Urothelium cell line (cell line): ENCODE measurements around the gene TEF.

Source experiments
- DNase-seq: peaks from one replicate; pipeline ENCODE4 v3.0.0; 2011; ENCODE audit warnings: low spot score, mixed read lengths
- FAIRE-seq: peaks from 2 replicates; lab custom pipeline; 2011; peaks lifted over from hg19 to GRCh38; lab: Jason Lieb, UNC

TEF gene

DNA sequence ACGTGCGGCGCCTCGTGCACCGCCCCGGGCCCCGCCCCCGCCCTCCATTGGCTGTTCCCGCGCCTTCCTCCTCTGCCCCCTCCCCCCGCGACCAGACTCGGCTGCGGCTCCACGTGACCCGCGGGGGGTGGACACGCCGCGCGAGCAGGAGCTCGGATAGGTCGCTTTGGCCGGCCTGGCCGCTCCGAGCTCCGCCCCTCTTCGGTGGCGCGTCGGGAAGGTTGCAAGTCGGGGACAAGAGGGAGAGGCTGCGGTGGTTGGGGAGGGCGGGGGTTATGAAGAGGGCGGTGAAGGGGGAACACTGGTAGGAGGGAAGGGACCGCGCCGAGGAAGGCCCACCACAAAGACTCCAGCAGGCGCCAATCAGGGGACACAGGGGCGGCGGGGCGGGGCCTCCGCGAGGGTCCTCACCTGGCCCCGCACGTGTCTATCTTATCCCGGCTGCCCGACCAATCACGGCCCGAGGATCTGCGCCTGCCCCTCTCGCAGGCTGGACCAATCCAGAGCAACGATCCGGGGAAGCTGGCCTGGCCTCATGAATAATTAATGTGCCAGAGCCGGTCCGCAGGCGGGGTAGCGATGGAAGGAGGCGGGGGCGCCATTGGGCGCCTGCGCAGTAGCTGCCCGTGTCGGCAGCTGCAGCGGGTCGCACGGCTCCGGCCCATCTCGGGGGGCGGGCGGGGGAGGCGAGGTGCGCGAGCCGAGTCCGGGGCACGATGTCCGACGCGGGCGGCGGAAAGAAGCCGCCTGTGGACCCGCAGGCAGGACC, at the start of gene TEF:
TEF (plus strand) TSS at position 614 of the 769 bp plus-strand sequence; CDS start at position 717, 103 bp downstream.
- FAIRE-seq (peak; percentile 96), DNase-seq (peak; percentile 100)

DNA sequence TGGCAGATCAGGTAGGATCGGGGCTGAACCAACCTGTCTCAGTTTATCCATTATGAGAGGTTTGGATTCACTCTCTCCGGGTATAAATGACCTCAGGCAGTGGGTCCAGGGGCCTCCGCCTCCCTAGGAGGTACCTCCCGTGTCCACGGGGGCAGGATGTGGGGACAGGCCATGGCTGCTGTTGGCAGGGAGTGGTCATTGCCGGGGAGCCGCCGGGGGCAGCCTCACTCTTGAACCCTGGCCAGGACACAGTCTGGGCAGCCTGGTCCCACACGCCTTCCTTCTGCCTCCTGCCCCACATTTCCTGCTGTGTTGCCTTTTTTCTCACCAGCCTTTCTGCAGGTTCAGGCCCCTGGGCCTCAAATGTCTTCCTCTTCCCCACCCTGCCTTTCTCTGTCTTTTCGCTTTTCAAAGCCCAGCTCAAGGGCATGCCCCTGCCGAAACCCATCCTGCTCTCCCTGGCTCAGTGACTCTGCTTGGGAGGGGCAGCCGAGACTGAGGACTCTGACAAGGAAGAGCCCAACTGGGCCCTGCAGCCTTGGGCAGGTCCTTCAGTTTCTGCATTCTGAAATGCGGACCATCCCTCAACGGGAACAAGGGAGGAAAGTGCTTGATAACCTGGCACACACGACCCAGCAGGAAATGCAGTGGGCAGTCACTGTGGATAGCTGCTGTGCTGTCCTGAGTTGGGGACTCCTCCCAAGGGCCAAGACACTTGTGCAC, 49.4 kb upstream of the TEF start:
- DNase-seq (no peak), FAIRE-seq (peak; percentile 62)

DNA sequence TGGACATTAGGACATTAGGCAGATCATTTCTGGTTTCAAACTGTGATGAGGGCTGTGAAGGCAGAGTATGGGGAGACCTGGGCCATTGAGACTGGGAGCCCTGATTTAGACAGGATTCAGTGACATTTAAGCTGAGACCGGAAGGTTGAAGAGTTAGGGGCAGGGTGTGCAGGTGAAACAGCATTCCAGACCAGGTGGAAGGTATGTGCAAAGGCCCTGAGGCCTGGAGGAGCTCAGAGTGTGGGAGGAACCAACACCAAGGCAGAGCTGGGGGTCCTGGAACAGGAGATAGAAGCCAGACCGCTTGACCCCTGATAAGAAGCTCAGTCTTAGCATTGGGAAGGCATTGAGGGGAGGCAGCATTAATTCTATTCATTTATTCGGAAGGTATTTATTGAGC, 47.9 kb upstream of the TEF start:
- DNase-seq (no peak), FAIRE-seq (no peak)

GRCh38 chr22:41334215-41334614, 47.5 kb upstream of the TEF start:
- DNase-seq (no peak), FAIRE-seq (no peak)

DNA sequence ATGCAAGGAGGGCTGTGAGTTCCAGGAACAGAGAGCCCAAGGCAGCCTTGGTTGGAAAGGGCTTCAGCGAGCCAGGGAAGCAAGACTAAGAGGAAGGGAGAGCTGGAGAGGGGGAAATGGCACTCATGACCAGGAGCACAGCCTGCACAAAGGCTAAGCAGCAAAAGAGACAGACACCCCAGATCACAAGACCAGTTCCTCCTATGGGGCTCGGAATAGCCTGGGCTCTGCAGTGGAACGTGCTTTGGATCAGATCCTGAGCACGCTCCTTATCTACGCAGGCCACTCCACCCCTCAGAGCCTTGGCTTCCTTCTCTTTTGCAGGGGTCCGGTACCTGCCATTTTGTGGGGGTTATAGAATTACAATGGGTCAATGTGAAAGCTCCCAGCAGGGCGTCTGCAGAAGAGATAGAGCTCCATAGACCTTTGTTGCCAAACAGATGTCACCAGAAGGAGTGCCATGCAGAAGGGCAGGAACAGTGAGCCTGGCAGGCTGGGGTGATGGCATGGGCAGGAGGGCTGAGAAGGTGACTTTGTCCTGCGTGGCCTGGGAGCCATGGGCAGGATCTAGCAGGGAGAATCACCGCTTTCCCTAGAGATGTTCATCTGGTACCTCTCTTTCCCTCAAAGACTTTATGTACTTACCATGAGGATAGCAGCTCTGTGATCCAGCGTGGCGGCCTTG, 46.6 kb upstream of the TEF start:
- DNase-seq (no peak), FAIRE-seq (no peak)

DNA sequence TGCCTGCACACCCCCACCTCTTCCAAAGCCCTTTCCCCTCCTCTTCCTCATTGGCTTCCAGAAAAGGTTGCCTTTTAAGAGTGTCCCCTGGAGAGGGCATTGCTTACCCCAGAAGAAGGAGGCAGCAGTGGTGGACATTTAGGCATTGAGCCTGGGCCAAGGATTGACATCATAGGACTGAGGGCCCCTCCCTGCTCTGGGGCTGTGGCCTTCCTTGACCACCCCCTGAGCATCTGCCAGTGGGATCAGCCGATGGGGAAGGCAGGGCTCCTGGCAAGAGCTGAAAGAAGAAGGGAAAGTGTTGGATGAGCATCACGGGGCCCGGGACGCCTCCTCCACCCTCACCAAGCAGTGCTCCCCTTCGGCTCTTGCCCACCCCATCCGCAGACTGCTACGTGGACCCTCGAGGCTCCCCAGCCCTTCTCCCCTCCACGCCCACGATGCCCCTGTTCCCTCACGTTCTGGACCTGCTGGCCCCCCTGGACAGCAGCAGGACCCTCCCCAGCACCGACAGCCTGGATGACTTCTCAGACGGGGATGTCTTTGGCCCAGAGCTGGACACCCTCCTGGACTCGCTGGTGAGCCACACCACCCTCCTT, 43.0 kb upstream of the TEF start:
- FAIRE-seq, result no peak
- no peak for DNase-seq

DNA sequence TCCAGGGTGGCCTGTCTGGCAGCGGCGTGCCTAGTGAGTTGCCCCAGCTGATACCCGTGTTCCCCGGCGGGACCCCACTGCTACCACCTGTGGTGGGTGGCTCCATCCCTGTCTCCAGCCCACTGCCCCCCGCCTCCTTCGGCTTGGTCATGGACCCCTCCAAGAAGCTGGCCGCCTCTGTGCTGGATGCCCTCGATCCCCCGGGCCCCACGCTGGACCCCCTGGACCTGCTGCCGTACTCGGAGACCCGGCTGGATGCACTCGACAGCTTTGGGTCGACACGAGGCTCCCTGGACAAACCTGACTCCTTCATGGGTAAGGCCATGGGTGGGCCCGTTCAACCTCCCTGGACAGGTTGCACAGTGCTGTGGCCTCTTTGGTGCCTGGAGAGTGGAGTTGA, 41.9 kb upstream of the TEF start:
- DNase-seq (no peak), FAIRE-seq (no peak)

DNA sequence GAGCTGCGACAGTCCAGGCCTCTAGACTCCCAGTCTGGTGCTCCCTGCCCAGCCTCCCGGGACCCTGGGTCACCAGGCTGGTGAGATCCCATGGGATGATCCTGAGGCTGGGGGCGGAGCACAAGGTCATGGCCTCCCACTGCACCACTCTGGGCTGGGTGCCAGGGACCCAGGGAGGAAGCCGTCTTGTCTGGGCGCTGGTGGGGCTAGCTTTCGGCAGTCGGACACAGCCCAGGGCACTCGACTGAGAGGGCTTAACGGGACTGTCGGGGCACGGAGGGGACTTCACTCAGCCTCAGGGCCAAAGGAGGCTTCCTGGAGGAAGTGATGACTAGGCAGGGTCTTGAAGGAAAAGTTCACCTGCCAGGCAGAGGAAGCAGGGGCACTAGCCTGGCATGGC, 41.4 kb upstream of the TEF start:
- no peak for DNase-seq
- no peak for FAIRE-seq

DNA sequence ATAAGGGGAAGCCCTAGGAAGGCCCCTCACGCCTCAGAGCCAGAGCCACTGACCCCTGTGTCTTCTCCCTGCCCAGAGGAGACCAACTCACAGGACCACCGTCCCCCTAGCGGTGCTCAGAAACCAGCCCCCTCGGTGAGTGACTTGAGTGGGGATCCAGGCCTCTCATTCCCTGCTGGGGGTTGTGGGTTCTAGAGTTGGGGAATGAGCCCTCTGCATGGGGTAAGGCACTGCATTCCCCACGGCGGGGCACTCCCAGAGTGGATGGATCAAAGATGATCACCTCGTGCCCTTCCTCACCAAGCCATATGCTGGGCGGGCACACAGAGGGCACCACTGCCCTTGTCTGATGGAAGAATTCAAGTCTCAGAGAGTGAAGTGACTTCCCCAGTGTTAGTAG, 40.7 kb upstream of the TEF start:
- FAIRE-seq (no peak), DNase-seq (no peak)

GRCh38 chr22:41341990-41342389, 39.8 kb upstream of the TEF start:
- FAIRE-seq (no peak), DNase-seq (no peak)

GRCh38 chr22:41343300-41343699, 38.4 kb upstream of the TEF start:
- no peak for FAIRE-seq

GRCh38 chr22:41343717-41344116, 38.0 kb upstream of the TEF start:
- FAIRE-seq (no peak), DNase-seq (no peak)

More at GRCh38 chr22:41343300-41343699, 38.4 kb upstream of the TEF start:
- no peak for DNase-seq

GRCh38 chr22:41344189-41344788, 37.5 kb upstream of the TEF start:
- DNase-seq (no peak), FAIRE-seq (no peak)

DNA sequence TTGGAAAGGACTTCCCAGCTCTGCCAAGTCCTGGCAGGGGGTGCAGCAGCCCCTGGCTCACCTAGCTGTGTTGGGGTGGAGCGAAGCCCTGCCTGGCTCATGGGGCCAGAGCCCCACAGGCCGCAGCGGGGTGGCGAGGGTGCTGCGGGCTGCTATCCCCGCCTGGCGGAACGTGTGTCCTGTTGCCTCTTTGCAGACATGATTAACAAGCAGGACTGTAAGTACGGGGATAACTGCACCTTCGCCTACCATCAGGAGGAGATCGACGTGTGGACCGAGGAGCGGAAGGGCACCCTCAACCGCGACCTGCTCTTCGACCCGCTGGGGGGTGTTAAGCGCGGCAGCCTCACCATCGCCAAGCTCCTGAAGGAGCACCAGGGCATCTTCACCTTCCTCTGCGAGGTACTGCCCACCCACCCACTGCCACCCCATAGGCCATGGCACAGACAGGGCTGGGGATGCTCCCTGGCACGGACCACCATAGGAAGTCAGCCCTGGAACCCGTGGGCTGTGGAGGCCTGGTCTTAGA, 35.9 kb upstream of the TEF start:
- no peak for FAIRE-seq
- DNase-seq, result no peak

GRCh38 chr22:41347066-41347859, 34.5 kb upstream of the TEF start:
- FAIRE-seq, result no peak
- no peak for DNase-seq

DNA sequence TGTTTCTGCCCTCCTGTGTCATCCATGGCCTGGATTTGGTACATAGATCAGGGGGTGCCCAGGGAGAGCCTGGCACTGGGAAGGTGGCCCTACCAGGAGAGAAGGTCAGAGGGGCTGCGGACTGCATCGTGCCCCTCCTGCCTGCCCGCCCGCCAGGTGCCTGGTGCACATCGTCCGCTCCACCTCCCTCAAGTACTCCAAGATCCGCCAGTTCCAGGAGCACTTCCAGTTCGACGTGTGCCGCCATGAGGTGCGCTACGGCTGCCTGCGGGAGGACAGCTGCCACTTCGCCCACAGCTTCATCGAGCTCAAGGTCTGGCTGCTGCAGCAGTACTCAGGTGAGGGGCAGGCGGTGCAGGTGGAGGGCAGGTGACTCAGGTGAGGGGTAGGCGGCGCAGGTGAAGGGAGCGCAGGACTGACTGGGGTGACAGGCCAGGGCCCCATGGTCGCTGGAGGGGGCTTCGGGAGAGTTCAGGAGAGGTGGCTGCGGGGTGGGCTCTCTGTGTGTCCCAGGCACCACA, 32.7 kb upstream of the TEF start:
- DNase-seq (no peak), FAIRE-seq (peak; percentile 40)

DNA sequence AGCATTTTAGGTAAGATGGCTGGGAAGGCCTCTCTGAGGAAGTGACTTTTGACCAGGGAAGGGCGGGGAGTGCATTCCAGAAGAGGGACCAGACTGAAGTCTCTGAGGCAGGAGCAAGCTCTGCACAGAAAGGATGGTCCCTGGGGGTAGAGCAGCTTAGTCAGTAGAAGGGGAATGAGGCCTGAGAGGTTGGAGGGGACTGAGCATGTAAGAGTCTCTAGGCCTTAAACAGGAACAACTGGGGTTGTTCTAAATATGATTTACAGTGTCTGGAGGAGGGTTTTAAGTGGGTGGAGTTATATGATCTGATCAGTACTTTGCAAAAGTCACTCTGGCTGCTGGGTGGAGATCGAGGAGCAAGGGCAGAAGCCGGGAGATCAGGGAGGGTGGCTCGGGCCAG, 31.7 kb upstream of the TEF start:
- no peak for FAIRE-seq

GRCh38 chr22:41351011-41351410, 30.7 kb upstream of the TEF start:
- no peak for DNase-seq
- FAIRE-seq, result no peak

More for the DNA sequence above, 31.7 kb upstream of the TEF start:
- DNase-seq, result no peak

- DNase-seq, result peak; percentile 46
Observed at GRCh38 chr22:41352058-41352457, 29.7 kb upstream of the TEF start.

More at GRCh38 chr22:41352058-41352457, 29.7 kb upstream of the TEF start:
- FAIRE-seq, result no peak
